Uterus (tissue), 2 donors: ENCODE measurements around the gene ATXN7L1.

Experiments
- CTCF ChIP-seq, 4 experiments: fragments of 200-600 bp in 2 of 4; fragments of 450-650 bp in 2 of 4; sonication (generic) in 2 of 4; IDR thresholded peaks; one replicate each; pipeline ENCODE4 v1.5.1; 2016 to 2019; ENCODE audit warnings: antibody characterized with exemption in 4 of 4, mild to moderate bottlenecking in 2 of 4, moderate library complexity in 1 of 4
- POLR2A ChIP-seq, 2 donors: fragments of 450-650 bp; IDR thresholded peaks; one replicate each; pipeline ENCODE4 v1.6.1; 2016; ENCODE audit warnings: antibody characterized with exemption in 2 of 2, mild to moderate bottlenecking in 1 of 2, moderate library complexity in 1 of 2

- no peak for TF ChIP-seq CTCF (IDR thresholded peaks at IDR 0.05)
- no peak for TF ChIP-seq POLR2A (IDR thresholded peaks at IDR 0.05)
Measured at GRCh38 chr7:105815576-105815975, 60.8 kb downstream of the ATXN7L1 start.
